Adipose tissue (tissue), 3 donors: ENCODE results near the gene PSMB2. TPM values are rescaled to one million over a fixed set of nuclear protein-coding genes. Genes with fewer than 3 reads are reported as not detected.

Experiments used
- H3K27ac ChIP-seq: one replicate; pipeline ENCODE4 v1.5.1; 2013; ENCODE audit warnings: low read depth, low read length
- WGBS, 3 donors: extraction: QIAGEN DNeasy Blood & Tissue Kit; methylation state at CpG; one replicate each; pipeline ENCODE4 v1.1.7; 2013; 5-methylcytosine and 5-hydroxymethylcytosine counted together
- polyA plus RNA-seq, 3 donors: library from polyadenylated mRNA; stranded (reverse); fragments of 200-250 nt; gene quantifications; one replicate each; pipeline ENCODE4 v1.2.3, GENCODE V29; 2013
- donor health status: healthy with polysubstance abuse.
- donor health status: Bipolar disorder and iron deficiency.
- donor health status: healthy.

Gene PSMB2
- polyA plus RNA-seq, 3 donors, result 18.0 to 38.8 (median 37.1) TPM

DNA sequence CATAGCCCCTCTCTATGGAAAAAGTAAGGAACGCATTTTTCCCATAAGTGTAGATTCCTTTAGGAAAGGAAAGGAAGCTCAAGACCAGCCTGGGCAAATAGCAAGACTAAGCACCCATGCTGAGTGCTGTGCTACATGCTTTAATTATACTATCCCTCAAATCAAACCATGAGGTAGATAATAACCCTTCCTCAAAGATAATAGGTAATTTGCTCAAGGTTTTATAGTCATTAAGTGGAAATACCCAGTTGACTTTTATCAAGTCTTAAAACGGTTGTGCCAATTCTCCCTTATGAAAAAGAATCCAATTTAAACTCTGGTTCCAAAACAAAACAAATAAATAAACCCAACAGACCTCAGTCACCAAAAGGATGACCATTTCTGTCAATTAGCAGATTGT lies 87.5 kb downstream of the PSMB2 start:
- H3K27ac ChIP-seq, result no peak overlapping the region
- 45 to 70% (median 53%) methylated on average over 2 of the region's 2 CpGs for whole genome bisulfite sequencing, 3 donors

Other genes with a start within 250 kb of the PSMB2 start
- 10 to 100 TPM; 16.9 to 29.0 (median 19.8) TPM for gene KIAA0319L, start 84.1 kb downstream of the PSMB2 start, polyA plus RNA-seq
- 10 to 100 TPM in 2 of 3 donors, 1 to 10 TPM in 1; 5.3 to 11.6 (median 11.2) TPM for gene NCDN, start 83.7 kb downstream of the PSMB2 start, polyA plus RNA-seq
- gene TFAP2E, start 68.2 kb downstream of the PSMB2 start, polyA plus RNA-seq, result 1 to 10 TPM in 1 of 3 donors, under 1 TPM in 2; 0.28 to 1.0 (median 0.34) TPM
- gene C1orf216, start 77.4 kb upstream of the PSMB2 start, polyA plus RNA-seq, result 10 to 100 TPM in 2 of 3 donors, 1 to 10 TPM in 1; 2.6 to 13.9 (median 10.3) TPM
- gene CLSPN, start 128.5 kb upstream of the PSMB2 start, polyA plus RNA-seq, result under 1 TPM; 0.12 to 0.45 (median 0.19) TPM
- gene AGO4, start 166.5 kb upstream of the PSMB2 start, polyA plus RNA-seq, result 1 to 10 TPM; 6.4 to 9.2 (median 8.5) TPM
- 1 to 10 TPM; 3.0 to 4.7 (median 4.1) TPM for gene AGO1, start 241.7 kb upstream of the PSMB2 start, polyA plus RNA-seq